ENCODE data around the gene PNPLA1.

DNA sequence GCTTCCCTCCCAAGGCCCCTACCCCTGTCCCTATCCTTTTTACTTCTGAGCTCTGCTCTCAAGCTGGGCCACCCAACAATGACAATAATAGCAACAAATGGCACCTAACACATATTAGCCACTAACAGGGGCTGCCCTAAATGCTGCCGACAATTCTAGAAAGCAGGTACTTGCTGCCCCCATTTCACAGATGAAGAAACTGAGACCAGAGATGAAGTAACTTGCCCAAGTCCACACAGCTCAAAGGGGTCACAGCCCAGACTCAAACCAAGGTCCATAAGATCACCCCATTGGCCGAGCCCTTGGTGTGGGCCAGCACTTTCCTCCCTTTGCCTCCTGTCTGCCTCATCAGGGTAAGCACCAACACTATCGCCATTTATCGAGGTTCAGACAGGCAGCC, 54.9 kb downstream of the PNPLA1 start:
- no peak for TF ChIP-seq CTCF (optimal IDR thresholded peaks at IDR 0.05 in 1 of 3, IDR thresholded peaks at IDR 0.05 in 1 of 3, conservative IDR thresholded peaks at IDR 0.05 in 1 of 3; ENCODE audit: extremely low read depth in 1 of 3, insufficient read depth in 2 of 3, low read length in 3 of 3)
- no peak for TF ChIP-seq EZH2 (IDR thresholded peaks at IDR 0.05; ENCODE audit: low read length)

All from keratinocyte (primary cell).